ENCODE data around the gene ARHGEF4. TPM values are rescaled to one million over a fixed set of nuclear protein-coding genes. Genes with fewer than 3 reads are reported as not detected.

ARHGEF4 gene
- total RNA-seq, 1 experiment from 2014 or later: 0.80 TPM

- CTCF ChIA-PET: interaction anchor here (1.0 kb wide), 1 partner anchor 78 kb away, joined by 5 read pairs; no protein-coding TSS in a partner anchor
Observed at GRCh38 chr2:130795431-130795830, 41.3 kb upstream of the ARHGEF4 start.

GRCh38 chr2:130796290-130796689, 40.4 kb upstream of the ARHGEF4 start:
- no peak for TF ChIP-seq REST (IDR thresholded peaks at IDR 0.05; ENCODE audit: insufficient read depth in 1 of 2, low read depth in 2 of 2, low read length in 1 of 2)
- no peak for TF ChIP-seq TCF7L2 (IDR thresholded peaks at IDR 0.05; ENCODE audit: low read depth, low read length)
- TF ChIP-seq POLR2AphosphoS5 (IDR thresholded peaks at IDR 0.05; ENCODE audit: low read depth, low read length): no peak
- no peak for TF ChIP-seq SIN3A (IDR thresholded peaks at IDR 0.05; ENCODE audit: borderline replicate concordance, insufficient read depth, low read depth, low read length)
- no peak for TF ChIP-seq CTCF (IDR thresholded peaks at IDR 0.05)
- in situ Hi-C loops (cut with HindIII; ENCODE audit: low pct_unique_long_range_greater_than_20kb, low sequenced_read_pairs) (no loop called here), intact Hi-C loops (cut with micrococcal nuclease; ENCODE audit: unreplicated experiment) (no loop called here)
- DNase-seq (ENCODE audit: low read depth, low spot score): no peak
- BruUV-seq (replicated peaks): no TSS peak
- Histone ChIP-seq H3K4me1 (ENCODE audit: control insufficient read depth, insufficient read depth, low read length) (no peaks in the 10 kb centered on the region), H3K36me3 (ENCODE audit: control insufficient read depth, insufficient read depth, low read length) (no peaks in the 10 kb centered on the region), H3K9me3 (ENCODE audit: control insufficient read depth, insufficient read depth, low read depth, low read length) (no peaks in the 10 kb centered on the region), H3K4me3 (ENCODE audit: low read depth in 2 of 2, low read length in 2 of 2) (no peak overlapping the region), H3K27ac (ENCODE audit: low read length) (no peak overlapping the region), H3K27me3 (ENCODE audit: control insufficient read depth, insufficient read depth, low read length) (no peaks in the 10 kb centered on the region)
- ChIA-PET POLR2A (no interaction called here), CTCF (interaction anchor here (0.7 to 1.0 kb wide), 2 partner anchors 21 to 77 kb away, joined by 5 to 11 read pairs; no protein-coding TSS in a partner anchor)
- no peak for ATAC-seq

More at GRCh38 chr2:130795431-130795830, 41.3 kb upstream of the ARHGEF4 start:
- in situ Hi-C loops (cut with HindIII; ENCODE audit: low pct_unique_long_range_greater_than_20kb, low sequenced_read_pairs): no loop called here
- no peaks in the 10 kb centered on the region for H3K4me1 ChIP-seq (ENCODE audit: control insufficient read depth, insufficient read depth, low read length)
- H3K36me3 ChIP-seq (ENCODE audit: control insufficient read depth, insufficient read depth, low read length): no peaks in the 10 kb centered on the region
- TF ChIP-seq POLR2AphosphoS5 (IDR thresholded peaks at IDR 0.05; ENCODE audit: low read depth, low read length) (no peak), CTCF (IDR thresholded peaks at IDR 0.05) (no peak), REST (IDR thresholded peaks at IDR 0.05; ENCODE audit: insufficient read depth in 1 of 2, low read depth in 2 of 2, low read length in 1 of 2) (no peak), TCF7L2 (IDR thresholded peaks at IDR 0.05; ENCODE audit: low read depth, low read length) (no peak), SIN3A (IDR thresholded peaks at IDR 0.05; ENCODE audit: borderline replicate concordance, insufficient read depth, low read depth, low read length) (no peak)
- H3K4me3 ChIP-seq (ENCODE audit: low read depth in 2 of 2, low read length in 2 of 2): no peak overlapping the region
- H3K27me3 ChIP-seq (ENCODE audit: control insufficient read depth, insufficient read depth, low read length): no peaks in the 10 kb centered on the region
- DNase-seq (ENCODE audit: low read depth, low spot score) (no peak), ATAC-seq (no peak)
- no peak overlapping the region for H3K27ac ChIP-seq (ENCODE audit: low read length)
- H3K9me3 ChIP-seq (ENCODE audit: control insufficient read depth, insufficient read depth, low read depth, low read length): no peaks in the 10 kb centered on the region
- BruUV-seq (replicated peaks): no TSS peak
- POLR2A ChIA-PET: no interaction called here
- intact Hi-C loops (cut with micrococcal nuclease; ENCODE audit: unreplicated experiment): no loop called here
